Left renal cortex interstitium (tissue), 4 donors: Measurements from ENCODE around the gene TTC34. TPM values are rescaled to one million over a fixed set of nuclear protein-coding genes. Genes with fewer than 3 reads are reported as not detected.

ENCODE experiments used
- DNase-seq, 4 donors: peaks; one replicate each; pipeline ENCODE4 v3.0.0-alpha.2; 2013; ENCODE audit warnings: low read depth in 4 of 4, low spot score in 2 of 4, missing footprints in 1 of 4
- polyA plus RNA-seq, 4 donors: library from polyadenylated mRNA; unstranded; fragments of 120-200 nt; gene quantifications; one replicate each; pipeline ENCODE4 v1.2.1, GENCODE V29; 2013; ENCODE audit not compliant: insufficient read length in 4 of 4

TTC34 gene
- polyA plus RNA-seq, 4 donors, result 0.49 to 1.5 (median 1.0) TPM

- DNase-seq, result no peak
Observed at GRCh38 chr1:2830761-2831425, 29.4 kb upstream of the TTC34 start.

GRCh38 chr1:2829846-2830615 is 28.5 kb upstream of the TTC34 start:
- DNase-seq, result no peak

- no peak for DNase-seq
Observed at GRCh38 chr1:2828586-2829250, 27.2 kb upstream of the TTC34 start.

GRCh38 chr1:2826736-2827292 is 25.3 kb upstream of the TTC34 start:
- DNase-seq, result no peak

- no peak for DNase-seq
Observed at GRCh38 chr1:2826316-2826715, 24.8 kb upstream of the TTC34 start.

DNA sequence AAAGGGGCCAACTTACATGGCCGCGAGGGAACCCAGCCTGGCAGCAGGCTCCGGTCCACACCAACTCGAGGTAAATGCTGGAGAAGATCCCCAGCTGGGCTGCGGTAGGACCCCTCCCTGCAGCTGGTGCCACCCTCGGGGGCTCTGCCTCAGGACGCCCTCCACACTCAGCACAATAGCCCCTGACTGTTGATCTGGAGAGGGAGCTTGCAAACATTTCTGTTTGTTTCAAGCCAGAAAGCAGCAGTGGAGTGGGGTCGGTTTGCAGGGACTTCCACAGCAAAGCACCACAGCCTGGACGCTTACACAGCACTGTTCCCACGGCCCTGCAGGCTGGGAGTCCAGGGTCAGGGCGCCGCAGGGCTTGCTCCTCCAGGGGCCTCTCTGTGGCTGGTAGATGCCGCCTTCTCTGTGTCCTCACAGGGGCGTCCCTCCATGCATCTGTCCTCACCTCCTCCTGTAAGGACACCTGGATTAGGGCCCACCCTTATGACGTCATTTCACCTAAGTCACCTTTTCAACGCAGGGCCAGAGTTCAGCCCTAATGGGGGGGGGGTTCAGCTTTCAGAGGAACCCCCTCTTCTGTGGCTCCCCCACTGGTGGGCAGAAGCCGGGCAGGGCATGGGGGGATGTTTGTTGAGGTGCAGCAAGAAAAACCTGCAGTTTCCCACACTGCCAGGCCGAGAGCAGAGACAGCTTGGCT is 24.1 kb upstream of the TTC34 start:
- no peak for DNase-seq

- DNase-seq, result no peak
Observed at GRCh38 chr1:2824999-2825398, 23.5 kb upstream of the TTC34 start.

DNA sequence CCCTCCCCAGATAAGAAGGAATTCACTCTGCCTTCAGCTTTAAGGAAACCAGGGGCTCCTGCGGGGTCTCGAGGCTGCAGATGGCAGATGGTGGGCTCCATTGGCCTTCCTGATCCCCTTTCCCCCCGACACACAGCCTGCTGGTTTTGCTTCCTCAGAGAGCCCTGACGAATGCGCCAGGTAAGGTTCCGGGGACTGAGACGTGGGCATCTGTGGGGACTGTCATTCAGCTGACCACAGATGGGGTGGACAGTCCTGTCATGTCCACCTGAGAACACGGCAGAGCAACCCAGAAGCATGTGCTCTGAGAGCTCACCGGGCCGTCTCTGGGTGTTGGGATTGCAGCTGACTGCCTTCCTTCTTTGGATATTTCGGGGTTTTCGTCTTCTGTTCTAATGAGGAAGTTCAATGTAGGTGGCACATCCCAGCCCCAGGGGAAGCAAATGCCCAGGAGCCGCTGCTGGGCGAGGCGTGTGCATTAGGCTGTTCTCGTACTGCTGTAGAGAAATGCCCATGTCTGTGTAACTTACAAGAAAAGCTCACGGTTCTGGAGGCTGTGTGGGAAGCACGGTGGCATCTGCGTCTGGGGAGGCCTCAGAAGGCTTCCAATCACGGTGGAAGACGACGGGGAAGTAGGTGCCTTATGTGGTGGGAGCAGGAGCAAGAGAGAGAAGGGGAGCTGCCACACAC is 22.6 kb upstream of the TTC34 start:
- DNase-seq, result no peak

DNA sequence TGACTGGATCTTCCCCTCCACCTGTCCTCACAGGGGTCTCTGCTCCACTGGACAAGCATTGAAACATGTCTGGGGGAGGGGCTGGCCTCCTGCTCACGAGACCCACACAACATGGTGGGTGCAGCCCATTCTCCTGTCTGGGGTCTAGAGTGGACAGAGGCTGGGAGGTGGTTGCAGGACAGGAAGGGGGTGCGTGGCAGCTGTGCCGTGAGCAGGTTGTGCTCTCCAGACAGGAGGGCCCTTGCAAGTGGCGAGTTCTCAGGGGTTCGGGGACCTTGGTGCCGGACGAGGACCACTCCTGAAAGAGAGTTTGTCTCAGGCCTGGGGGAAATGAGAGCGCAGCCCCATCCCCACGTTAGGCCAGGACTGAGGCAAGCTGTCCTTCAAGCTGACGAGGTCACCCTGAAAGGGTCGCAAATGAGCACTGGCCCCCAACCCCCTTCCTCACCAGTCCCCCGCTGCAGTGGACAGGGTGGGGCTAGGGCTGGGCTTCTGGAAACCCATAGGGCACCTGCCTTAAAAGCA is 21.2 kb upstream of the TTC34 start:
- DNase-seq, result no peak

DNA sequence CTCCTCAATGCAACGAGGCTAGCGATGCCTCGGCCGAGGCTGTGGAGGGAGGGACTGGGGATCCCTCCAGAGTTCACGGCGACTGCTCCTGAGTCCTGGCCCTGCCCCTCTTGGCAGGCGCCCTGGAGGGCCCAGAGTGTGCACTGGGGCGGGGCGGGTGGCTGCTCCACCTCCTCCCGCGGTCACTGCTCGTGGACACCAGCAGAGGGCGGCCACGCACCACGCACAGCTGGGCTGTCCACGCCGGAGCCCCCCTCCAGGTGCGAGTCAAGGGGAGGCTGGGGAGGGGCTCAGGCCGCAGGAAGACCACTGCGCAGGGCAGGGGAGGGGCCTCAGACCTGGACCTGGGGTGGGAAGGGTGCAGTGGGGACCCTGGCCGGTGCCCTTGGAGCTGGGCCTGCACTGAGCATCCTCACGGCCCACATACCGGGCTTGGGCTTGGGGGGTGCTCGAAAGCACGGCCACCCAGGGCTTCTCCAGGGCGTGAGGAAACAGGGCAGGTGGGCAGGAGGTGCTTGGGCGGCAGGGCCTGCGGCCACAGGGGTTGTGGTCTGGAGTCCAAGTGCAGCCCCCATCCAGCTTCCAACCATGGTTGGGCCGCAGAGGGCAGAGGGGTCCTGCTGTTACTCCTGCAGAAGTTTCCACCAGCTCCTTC is 20.6 kb upstream of the TTC34 start:
- DNase-seq, result peak in 2 of 4 donors; percentile 11 to 16

- no peak for DNase-seq
Observed at GRCh38 chr1:2821373-2821955, 20.0 kb upstream of the TTC34 start.

DNA sequence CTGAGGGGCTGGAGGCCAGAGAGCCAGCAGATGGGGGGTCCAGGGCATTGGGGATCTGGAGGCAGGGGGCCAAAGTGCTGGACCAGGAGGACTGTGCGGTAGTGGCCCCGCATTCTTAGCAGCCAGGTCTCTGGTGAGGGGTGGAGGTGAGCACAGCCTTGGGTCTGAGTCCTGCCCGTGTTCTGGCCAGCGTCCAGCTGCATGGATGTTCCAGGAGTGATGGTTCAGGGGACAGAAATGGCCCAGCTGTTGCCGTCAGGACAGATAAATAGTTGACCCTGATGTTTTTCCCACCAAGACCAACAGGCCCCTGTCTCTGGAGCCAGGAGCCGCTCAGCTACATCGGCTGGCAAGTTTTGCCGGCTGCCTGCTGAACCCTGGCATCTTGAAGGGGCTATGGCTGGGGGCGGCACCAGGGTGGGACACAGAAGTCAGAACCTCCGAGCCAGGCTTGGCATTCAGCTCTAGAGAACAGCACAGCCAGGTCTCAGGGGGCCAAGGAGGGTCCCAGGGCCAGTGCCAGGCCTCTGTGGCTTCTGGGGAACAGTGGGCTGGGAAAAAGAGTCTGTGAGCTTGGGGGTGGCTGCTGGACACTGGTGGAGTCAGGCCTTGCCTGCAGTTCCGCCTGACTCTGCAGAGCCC is 19.4 kb upstream of the TTC34 start:
- DNase-seq, result no peak

- DNase-seq, result no peak
Observed at GRCh38 chr1:2819831-2820730, 18.6 kb upstream of the TTC34 start.

- DNase-seq, result no peak
Observed at GRCh38 chr1:2819429-2819828, 17.9 kb upstream of the TTC34 start.

DNA sequence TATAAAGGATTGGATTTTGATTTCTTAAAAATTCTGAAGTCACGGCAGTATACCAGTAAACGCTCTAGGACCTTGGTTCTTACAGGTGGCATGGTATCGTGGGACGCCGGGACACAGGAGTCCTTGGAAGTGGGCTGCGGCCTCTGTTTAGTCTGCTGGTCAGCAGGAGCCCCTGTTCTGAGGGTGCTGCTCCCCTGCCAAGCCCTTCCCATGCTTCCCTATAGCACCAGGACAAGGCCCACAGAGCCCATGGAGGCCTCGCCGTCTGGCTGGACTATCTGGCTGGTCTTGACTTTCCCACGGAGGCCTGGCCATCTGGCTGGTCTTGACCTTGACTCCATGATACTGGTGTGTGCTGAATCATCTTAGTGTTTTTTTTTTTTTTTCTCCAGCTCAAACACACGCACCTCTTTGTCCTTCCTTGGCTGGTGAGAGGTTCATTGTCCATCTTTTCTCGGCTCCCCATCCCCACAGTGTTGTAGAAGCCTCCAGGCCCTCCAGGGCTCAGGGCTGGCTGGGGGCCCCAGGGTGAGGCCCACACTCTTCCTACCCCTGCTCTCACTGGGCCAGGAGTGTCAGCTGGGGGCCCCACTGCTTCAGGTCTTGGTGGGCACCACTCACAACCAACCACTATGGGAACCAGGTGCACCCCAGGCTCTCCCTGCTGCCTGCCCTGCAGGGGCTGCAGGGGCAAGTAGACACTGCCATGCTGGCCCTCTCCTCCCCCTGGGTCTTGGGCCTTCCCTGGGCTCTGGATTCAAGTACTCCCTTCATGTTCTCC is 16.5 kb upstream of the TTC34 start:
- no peak for DNase-seq

GRCh38 chr1:2816786-2817185 is 15.3 kb upstream of the TTC34 start:
- no peak for DNase-seq

GRCh38 chr1:2815551-2815950 is 14.1 kb upstream of the TTC34 start:
- DNase-seq, result no peak
